IMR-90 (cell line): Measurements from ENCODE around the gene TCAP. TPM values are rescaled to one million over a fixed set of nuclear protein-coding genes. Genes with fewer than 3 reads are reported as not detected.

Source experiments
- ATAC-seq: fragments of 200-7000 bp; cut with Tn5 transposase; 2 replicates; pipeline ENCODE4 v1.9.1; 2020; ENCODE audit warnings: low read depth, mild to moderate bottlenecking, moderate library complexity
- BruUV-seq: library from RNA; stranded (reverse); fragments of 400-500 nt; replicated peaks from 2 replicates; lab custom pipeline; 2021; lab: Mats Ljungman, UMichigan
- CTCF ChIA-PET: fragments of 300-600 bp; formaldehyde crosslinking; extraction: SDS; loops from one replicate; lab custom pipeline; 2021; ENCODE audit warnings: antibody characterized with exemption; lab: Yijun Ruan, JAX
- POLR2A ChIA-PET: fragments of 300-600 bp; sonication (Branson Sonifier 250); formaldehyde crosslinking; loops from one replicate; lab custom pipeline; 2022; ENCODE audit warnings: antibody characterized with exemption; ENCODE audit not compliant: unreplicated experiment; lab: Charles Lee
- DNase-seq: peaks from one replicate; pipeline ENCODE4 v3.0.0; 2013
- H2AFZ ChIP-seq: replicated peaks from 2 replicates; pipeline ENCODE3; 2013; ENCODE audit warnings: low read length, mild to moderate bottlenecking; ENCODE audit not compliant: poor library complexity
- H2AK5ac ChIP-seq: 2 replicates; pipeline ENCODE4 v1.6.1; 2013; ENCODE audit warnings: low read depth, low read length, inconsistent platforms
- H2AK9ac ChIP-seq: replicated peaks from 2 replicates; pipeline ENCODE3; 2013; ENCODE audit warnings: mild to moderate bottlenecking, low read depth, low read length, moderate library complexity; ENCODE audit not compliant: poor library complexity
- H2BK120ac ChIP-seq: 2 replicates; pipeline ENCODE4 v1.6.1; 2013; ENCODE audit warnings: low read depth, low read length, inconsistent platforms
- H2BK15ac ChIP-seq: 3 replicates; pipeline ENCODE4 v1.6.1; 2013; ENCODE audit warnings: low read depth, low read length, inconsistent platforms
- H2BK20ac ChIP-seq: 2 replicates; pipeline ENCODE4 v1.6.1; 2013; ENCODE audit warnings: low read depth, mild to moderate bottlenecking, inconsistent platforms, low read length, moderate library complexity
- H2BK5ac ChIP-seq: 2 replicates; pipeline ENCODE4 v1.6.1; 2013; ENCODE audit warnings: mild to moderate bottlenecking, low read depth, low read length, inconsistent platforms; ENCODE audit not compliant: poor library complexity, severe bottlenecking
- H3K14ac ChIP-seq: replicated peaks from 2 replicates; pipeline ENCODE4 v1.6.1; 2013; ENCODE audit warnings: low read depth, low read length, inconsistent platforms
- H3K18ac ChIP-seq: 2 replicates; pipeline ENCODE4 v1.6.1; 2013; ENCODE audit warnings: low read depth, low read length, control low read depth
- H3K23ac ChIP-seq: 2 replicates; pipeline ENCODE4 v1.6.1; 2013; ENCODE audit warnings: low read depth, low read length, inconsistent platforms
- H3K27ac ChIP-seq: 2 replicates; pipeline ENCODE4 v1.5.1; 2013; ENCODE audit warnings: mild to moderate bottlenecking, control low read depth, low read length; ENCODE audit not compliant: insufficient read depth
- H3K27me3 ChIP-seq: 2 replicates; pipeline ENCODE4 v1.6.1; 2013; ENCODE audit warnings: low read length; ENCODE audit not compliant: control insufficient read depth, insufficient read depth
- H3K36me3 ChIP-seq: 2 replicates; pipeline ENCODE4 v1.6.1; 2013; ENCODE audit warnings: low read length, mixed read lengths; ENCODE audit not compliant: control insufficient read depth, insufficient read depth
- H3K4ac ChIP-seq: 2 replicates; pipeline ENCODE4 v1.6.1; 2013; ENCODE audit warnings: low read depth, low read length, inconsistent platforms
- H3K4me1 ChIP-seq: 2 replicates; pipeline ENCODE4 v1.6.1; 2013; ENCODE audit warnings: low read length, mixed read lengths; ENCODE audit not compliant: control insufficient read depth, insufficient read depth
- H3K4me2 ChIP-seq: 2 replicates; pipeline ENCODE4 v1.6.1; 2013; ENCODE audit warnings: low read depth, mild to moderate bottlenecking, control low read depth, low read length, moderate library complexity
- H3K4me3 ChIP-seq: 2 replicates; pipeline ENCODE4 v1.5.1; 2013; ENCODE audit warnings: low read depth, mild to moderate bottlenecking, control low read depth, low read length, moderate library complexity; ENCODE audit not compliant: insufficient read depth
- H3K56ac ChIP-seq: 2 replicates; pipeline ENCODE4 v1.6.1; 2013; ENCODE audit warnings: low read length, inconsistent platforms; ENCODE audit not compliant: insufficient read depth; ENCODE audit errors: extremely low read depth
- H3K79me1 ChIP-seq, 2 experiments: 2 replicates each; pipeline ENCODE4 v1.6.1; 2013; ENCODE audit warnings: low read length in 2 of 2, inconsistent platforms in 1 of 2, low read depth in 1 of 2
- H3K9ac ChIP-seq: 2 replicates; pipeline ENCODE4 v1.6.1; 2013; ENCODE audit warnings: low read depth, low read length, control low read depth
- H3K9me1 ChIP-seq: 2 replicates; pipeline ENCODE4 v1.6.1; 2013; ENCODE audit warnings: low read length, inconsistent platforms; ENCODE audit not compliant: insufficient read depth
- H3K9me3 ChIP-seq: 2 replicates; pipeline ENCODE4 v1.6.1; 2013; ENCODE audit warnings: low read length; ENCODE audit not compliant: control insufficient read depth, insufficient read depth
- H4K20me1 ChIP-seq: 2 replicates; pipeline ENCODE4 v1.6.1; 2013; ENCODE audit warnings: low read length, inconsistent platforms; ENCODE audit not compliant: insufficient read depth
- H4K5ac ChIP-seq: 2 replicates; pipeline ENCODE4 v1.6.1; 2013; ENCODE audit warnings: mild to moderate bottlenecking, low read depth, low read length, control low read depth
- H4K8ac ChIP-seq, 2 experiments: 2 replicates each; pipeline ENCODE4 v1.6.1; 2013; ENCODE audit warnings: low read depth in 2 of 2, low read length in 2 of 2, control low read depth in 1 of 2, inconsistent platforms in 1 of 2
- H4K91ac ChIP-seq: 2 replicates; pipeline ENCODE4 v1.6.1; 2013; ENCODE audit warnings: low read depth, low read length, inconsistent platforms; ENCODE audit not compliant: insufficient read depth
- BHLHE40 ChIP-seq: fragments of 150-350 bp; IDR thresholded peaks from 2 replicates; pipeline ENCODE4 v1.6.1; 2016; ENCODE audit warnings: mild to moderate bottlenecking, low read depth, low read length
- CEBPB ChIP-seq: IDR thresholded peaks from 2 replicates; pipeline ENCODE4 v1.6.1; 2012; ENCODE audit warnings: low read depth, low read length, improper control_type of control experiment
- CHD1 ChIP-seq: IDR thresholded peaks from 2 replicates; pipeline ENCODE4 v1.6.1; 2012; ENCODE audit warnings: low read depth, low read length, improper control_type of control experiment
- FOS ChIP-seq: fragments of 150-350 bp; IDR thresholded peaks from 2 replicates; pipeline ENCODE4 v1.6.1; 2016; ENCODE audit warnings: low read depth, low read length
- MAFK ChIP-seq: IDR thresholded peaks from 2 replicates; pipeline ENCODE4 v1.6.1; 2012; ENCODE audit warnings: low read depth, low read length, improper control_type of control experiment
- MAZ ChIP-seq: IDR thresholded peaks from 2 replicates; pipeline ENCODE4 v1.6.1; 2012; ENCODE audit warnings: low read depth, mild to moderate bottlenecking, low read length, improper control_type of control experiment, moderate library complexity, borderline replicate concordance
- MXI1 ChIP-seq: IDR thresholded peaks from 2 replicates; pipeline ENCODE4 v1.6.1; 2012; ENCODE audit warnings: low read depth, mild to moderate bottlenecking, low read length, moderate library complexity, borderline replicate concordance
- NFE2L2 ChIP-seq: fragments of 150-350 bp; IDR thresholded peaks from 2 replicates; pipeline ENCODE4 v1.6.1; 2016; ENCODE audit warnings: low read depth, mild to moderate bottlenecking, low read length
- POLR2A ChIP-seq: IDR thresholded peaks from 2 replicates; pipeline ENCODE4 v1.6.1; 2012; ENCODE audit warnings: mild to moderate bottlenecking, low read depth, low read length
- RAD21 ChIP-seq: IDR thresholded peaks from 2 replicates; pipeline ENCODE4 v1.6.1; 2012; ENCODE audit warnings: low read length, improper control_type of control experiment
- RCOR1 ChIP-seq: IDR thresholded peaks from 2 replicates; pipeline ENCODE4 v1.6.1; 2012; ENCODE audit warnings: mild to moderate bottlenecking, low read length, improper control_type of control experiment; ENCODE audit not compliant: insufficient replicate concordance
- SMC3 ChIP-seq: fragments of 150-350 bp; IDR thresholded peaks from 2 replicates; pipeline ENCODE4 v1.6.1; 2016; ENCODE audit warnings: low read depth, mild to moderate bottlenecking, antibody characterized with exemption, low read length, moderate library complexity
- WGBS, 2 experiments: methylation state at CpG; one replicate each; pipeline versions ENCODE4 v1.1.5 to v1.1.7; 2013; ENCODE audit warnings: missing lambda C conversion rate in 2 of 2; ENCODE audit not compliant: insufficient read length in 1 of 2; ENCODE audit errors: extremely low coverage in 2 of 2; 5-methylcytosine and 5-hydroxymethylcytosine counted together
- dilution Hi-C: fragments of 300-500 bp; cut with HindIII; formaldehyde crosslinking; loops from one replicate; pipeline ENCODE4 v1.14.3; 2018; ENCODE audit warnings: low sequenced_read_pairs; ENCODE audit not compliant: unreplicated experiment
- in situ Hi-C: fragments of 300-500 bp; cut with MboI; formaldehyde crosslinking; loops from 3 replicates; pipeline ENCODE4 v1.14.3; 2019; ENCODE audit warnings: low sequenced_read_pairs, inconsistent platforms, mixed read lengths
- intact Hi-C: fragments of 100-400 bp; cut with micrococcal nuclease; formaldehyde crosslinking; loops from 2 replicates; pipeline ENCODE4 v1.10.0; 2022
- polyA plus RNA-seq, 3 experiments: library from polyadenylated mRNA; depleted of rRNA; stranded (reverse); fragments of >200 nt; gene quantifications; 2 replicates each; pipeline ENCODE4 v1.2.3, GENCODE V29; 2012; ENCODE audit warnings: low replicate concordance in 1 of 3
- total RNA-seq: library from RNA; depleted of rRNA; stranded (reverse); fragments of >200 nt; gene quantifications from 2 replicates; pipeline ENCODE4 v1.2.3, GENCODE V29; 2012
- TF ChIP-seq, protein P1 (sequence below): fragments of 150-350 bp; IDR thresholded peaks from 2 replicates; pipeline ENCODE4 v1.6.1; 2016; ENCODE audit warnings: low read depth, mild to moderate bottlenecking, low read length, moderate library complexity, borderline replicate concordance
- TF ChIP-seq, protein P2 (sequence below): fragments of 150-350 bp; IDR thresholded peaks from 2 replicates; pipeline ENCODE4 v1.6.1; 2017; ENCODE audit warnings: mild to moderate bottlenecking, antibody characterized with exemption, low read length, low read depth
- TF ChIP-seq, protein P3 (sequence below): conservative IDR thresholded peaks from 2 replicates; pipeline ENCODE4 v1.5.1; 2012; ENCODE audit warnings: mild to moderate bottlenecking, low read depth, low read length, improper control_type of control experiment

Gene TCAP
- total and polyA plus RNA-seq, 2 of the 4 experiments (the other 2 are of a cell fraction) = under 0.01 to 0.21 TPM

- no peak for ATAC-seq
- H3K4me1 ChIP-seq = peaks cover 8% of the 10 kb centered on the region
These were observed 7.6 kb downstream of the TCAP start for GRCh38 chr17:39672522-39673334.

More at GRCh38 chr17:39672522-39673334, 7.6 kb downstream of the TCAP start:
- Histone ChIP-seq H3K27ac (no peak overlapping the region), H3K4ac (no peak overlapping the region), H3K14ac (no peak overlapping the region), H3K4me3 (no peak overlapping the region), H3K79me1 (no peaks in the 10 kb centered on the region), H3K9me3 (no peaks in the 10 kb centered on the region), H2BK120ac (no peak overlapping the region), H4K20me1 (no peaks in the 10 kb centered on the region), H3K56ac (no peak overlapping the region), H2BK20ac (no peak overlapping the region), H4K8ac (no peak overlapping the region), H2BK5ac (no peak overlapping the region), H2AK9ac (no peak overlapping the region), H4K5ac (no peak overlapping the region), H2AK5ac (no peak overlapping the region), H2AFZ (no peak overlapping the region), H3K18ac (no peak overlapping the region), H3K4me2 (no peak overlapping the region), H2BK15ac (no peak overlapping the region), H3K9ac (no peak overlapping the region), H3K9me1 (0 out of 2 replicates have a peak, but pooled peaks cover 3% of the 10 kb centered on the region), H3K36me3 (peaks cover 4% of the 10 kb centered on the region; the same call in 1 of the 2 replicates), H4K91ac (no peak overlapping the region), H3K27me3 (peaks cover 35% of the 10 kb centered on the region), H3K23ac (no peak overlapping the region)
- no TSS peak for BruUV-seq
- intact Hi-C loops (loop anchor here (1.0 kb wide), 1 partner anchor 50 kb away; no protein-coding TSS in a partner anchor), dilution Hi-C loops (no loop called here), in situ Hi-C loops (no loop called here)
- WGBS, 2 experiments = 76% methylated on average over 6 of the region's 15 CpGs; no CpG with 5 or more reads in 1 of the 2 experiments
- no peak for DNase-seq
- CTCF ChIA-PET = interaction anchor here (1.3 to 2.8 kb wide), 3 partner anchors 14 to 51 kb away, joined by 3 to 11 read pairs (median 3); partner anchors contain the start of gene PGAP3
- TF ChIP-seq NFE2L2 = no peak
- TF ChIP-seq CHD1 = no peak
- no peak for TF ChIP-seq FOS
- TF ChIP-seq, protein P1, sequence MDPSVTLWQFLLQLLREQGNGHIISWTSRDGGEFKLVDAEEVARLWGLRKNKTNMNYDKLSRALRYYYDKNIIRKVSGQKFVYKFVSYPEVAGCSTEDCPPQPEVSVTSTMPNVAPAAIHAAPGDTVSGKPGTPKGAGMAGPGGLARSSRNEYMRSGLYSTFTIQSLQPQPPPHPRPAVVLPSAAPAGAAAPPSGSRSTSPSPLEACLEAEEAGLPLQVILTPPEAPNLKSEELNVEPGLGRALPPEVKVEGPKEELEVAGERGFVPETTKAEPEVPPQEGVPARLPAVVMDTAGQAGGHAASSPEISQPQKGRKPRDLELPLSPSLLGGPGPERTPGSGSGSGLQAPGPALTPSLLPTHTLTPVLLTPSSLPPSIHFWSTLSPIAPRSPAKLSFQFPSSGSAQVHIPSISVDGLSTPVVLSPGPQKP = no peak
- no peak for TF ChIP-seq SMC3
- TF ChIP-seq, protein P2, sequence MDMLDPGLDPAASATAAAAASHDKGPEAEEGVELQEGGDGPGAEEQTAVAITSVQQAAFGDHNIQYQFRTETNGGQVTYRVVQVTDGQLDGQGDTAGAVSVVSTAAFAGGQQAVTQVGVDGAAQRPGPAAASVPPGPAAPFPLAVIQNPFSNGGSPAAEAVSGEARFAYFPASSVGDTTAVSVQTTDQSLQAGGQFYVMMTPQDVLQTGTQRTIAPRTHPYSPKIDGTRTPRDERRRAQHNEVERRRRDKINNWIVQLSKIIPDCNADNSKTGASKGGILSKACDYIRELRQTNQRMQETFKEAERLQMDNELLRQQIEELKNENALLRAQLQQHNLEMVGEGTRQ = no peak
- no peak for TF ChIP-seq MAFK
- no peak for TF ChIP-seq BHLHE40
- TF ChIP-seq CEBPB = no peak
- TF ChIP-seq MXI1 = no peak
- TF ChIP-seq POLR2A = no peak
- TF ChIP-seq RAD21 = no peak
- no peak for TF ChIP-seq RCOR1
- TF ChIP-seq, protein P3, sequence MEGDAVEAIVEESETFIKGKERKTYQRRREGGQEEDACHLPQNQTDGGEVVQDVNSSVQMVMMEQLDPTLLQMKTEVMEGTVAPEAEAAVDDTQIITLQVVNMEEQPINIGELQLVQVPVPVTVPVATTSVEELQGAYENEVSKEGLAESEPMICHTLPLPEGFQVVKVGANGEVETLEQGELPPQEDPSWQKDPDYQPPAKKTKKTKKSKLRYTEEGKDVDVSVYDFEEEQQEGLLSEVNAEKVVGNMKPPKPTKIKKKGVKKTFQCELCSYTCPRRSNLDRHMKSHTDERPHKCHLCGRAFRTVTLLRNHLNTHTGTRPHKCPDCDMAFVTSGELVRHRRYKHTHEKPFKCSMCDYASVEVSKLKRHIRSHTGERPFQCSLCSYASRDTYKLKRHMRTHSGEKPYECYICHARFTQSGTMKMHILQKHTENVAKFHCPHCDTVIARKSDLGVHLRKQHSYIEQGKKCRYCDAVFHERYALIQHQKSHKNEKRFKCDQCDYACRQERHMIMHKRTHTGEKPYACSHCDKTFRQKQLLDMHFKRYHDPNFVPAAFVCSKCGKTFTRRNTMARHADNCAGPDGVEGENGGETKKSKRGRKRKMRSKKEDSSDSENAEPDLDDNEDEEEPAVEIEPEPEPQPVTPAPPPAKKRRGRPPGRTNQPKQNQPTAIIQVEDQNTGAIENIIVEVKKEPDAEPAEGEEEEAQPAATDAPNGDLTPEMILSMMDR = no peak
- no peak for TF ChIP-seq MAZ
- POLR2A ChIA-PET = no interaction called here
